WTC11 (cell line): ENCODE data around the gene KCNMA1. TPM values are rescaled to one million over a fixed set of nuclear protein-coding genes. Genes with fewer than 3 reads are reported as not detected.

Experiments used
- ATAC-seq: fragments of 200-7000 bp; cut with Tn5 transposase; 2 replicates; pipeline ENCODE4 v1.10.0; 2021; ENCODE audit warnings: mild to moderate bottlenecking, moderate library complexity
- CTCF ChIA-PET: fragments of 300-600 bp; sonication (Branson Sonifier 250); formaldehyde crosslinking; loops from one replicate; lab custom pipeline; 2021; ENCODE audit warnings: antibody characterized with exemption; lab: Charles Lee
- POLR2A ChIA-PET: fragments of 350-600 bp; sonication (Branson Sonifier 250); formaldehyde crosslinking; loops from one replicate; lab custom pipeline; 2021; ENCODE audit warnings: antibody characterized with exemption; lab: Charles Lee
- DNase-seq: peaks from one replicate; pipeline ENCODE4 v3.0.0; 2021; ENCODE audit warnings: low spot score
- H3K27ac Mint-ChIP-seq: 2 replicates; pipeline ENCODE4 v1.8.0; 2021; ENCODE audit warnings: mixed read lengths
- H3K27me3 Mint-ChIP-seq: 2 replicates; pipeline ENCODE4 v1.8.0; 2021; ENCODE audit warnings: low read depth, mild to moderate bottlenecking, moderate library complexity, mixed read lengths
- H3K36me3 Mint-ChIP-seq: 2 replicates; pipeline ENCODE4 v1.8.0; 2021; ENCODE audit warnings: mixed read lengths
- H3K4me1 Mint-ChIP-seq: 2 replicates; pipeline ENCODE4 v1.8.0; 2022; ENCODE audit warnings: mixed read lengths
- H3K4me3 Mint-ChIP-seq: 2 replicates; pipeline ENCODE4 v1.8.0; 2021; ENCODE audit warnings: mild to moderate bottlenecking, moderate library complexity, mixed read lengths
- H3K9me3 Mint-ChIP-seq: 2 replicates; pipeline ENCODE4 v1.8.0; 2021; ENCODE audit warnings: mixed read lengths
- CBFB ChIP-seq: sonication (generic); formaldehyde crosslinking; IDR thresholded peaks from 2 replicates; pipeline ENCODE4 v1.8.1; 2022; ENCODE audit warnings: mild to moderate bottlenecking, low read depth, missing genetic modification reagents
- ESRRA ChIP-seq: sonication (generic); formaldehyde crosslinking; IDR thresholded peaks from 2 replicates; pipeline ENCODE4 v1.8.1; 2022; ENCODE audit warnings: mild to moderate bottlenecking, missing genetic modification reagents, borderline replicate concordance
- NR3C1 ChIP-seq: sonication (generic); formaldehyde crosslinking; conservative IDR thresholded peaks from 2 replicates; pipeline ENCODE4 v1.8.1; 2023; ENCODE audit warnings: low read depth, mild to moderate bottlenecking, missing genetic modification reagents
- RORB ChIP-seq: fragments of 250-450 bp; sonication (Bioruptor Pico); IDR thresholded peaks from 2 replicates; pipeline ENCODE4 v1.9.0; 2021; ENCODE audit warnings: mild to moderate bottlenecking
- SOX15 ChIP-seq: fragments of 250-450 bp; sonication (Bioruptor Pico); IDR thresholded peaks from 2 replicates; pipeline ENCODE4 v1.9.0; 2021; ENCODE audit warnings: mild to moderate bottlenecking
- TCF7 ChIP-seq: sonication (generic); formaldehyde crosslinking; IDR thresholded peaks from 2 replicates; pipeline ENCODE4 v1.8.0; 2022; ENCODE audit warnings: mild to moderate bottlenecking, low read depth, missing genetic modification reagents, moderate library complexity
- TEAD1 ChIP-seq: sonication (generic); formaldehyde crosslinking; IDR thresholded peaks from 2 replicates; pipeline ENCODE4 v1.8.0; 2022; ENCODE audit warnings: mild to moderate bottlenecking, missing genetic modification reagents
- total RNA-seq: library from RNA; stranded (reverse); gene quantifications from 3 replicates; pipeline ENCODE4 v1.2.3, GENCODE V29; 2021
- TF ChIP-seq, protein P1 (sequence below): fragments of 250-450 bp; sonication (Bioruptor Pico); IDR thresholded peaks from 2 replicates; pipeline ENCODE4 v1.9.0; 2021; ENCODE audit warnings: mild to moderate bottlenecking, borderline replicate concordance
- TF ChIP-seq, protein P2 (sequence below): fragments of 250-450 bp; sonication (Bioruptor Pico); IDR thresholded peaks from 2 replicates; pipeline ENCODE4 v1.9.0; 2021; ENCODE audit warnings: mild to moderate bottlenecking
- TF ChIP-seq, protein P3 (sequence below): sonication (generic); formaldehyde crosslinking; IDR thresholded peaks from 2 replicates; pipeline ENCODE4 v1.8.0; 2023; ENCODE audit warnings: missing genetic modification reagents, mild to moderate bottlenecking, borderline replicate concordance
- TF ChIP-seq, protein P4 (sequence below): sonication (generic); formaldehyde crosslinking; IDR thresholded peaks from 2 replicates; pipeline ENCODE4 v1.8.1; 2022; ENCODE audit warnings: low read depth, missing genetic modification reagents, borderline replicate concordance
- TF ChIP-seq, protein P5 (sequence below): fragments of 200-600 bp; IDR thresholded peaks from 2 replicates; pipeline ENCODE4 v1.8.0; 2022; ENCODE audit warnings: antibody characterized with exemption
- TF ChIP-seq, protein P6 (sequence below): fragments of 250-450 bp; sonication (Bioruptor Pico); IDR thresholded peaks from 2 replicates; pipeline ENCODE4 v2.1.2; 2022; ENCODE audit warnings: mild to moderate bottlenecking, moderate library complexity
- TF ChIP-seq, protein P7 (sequence below): sonication (generic); formaldehyde crosslinking; IDR thresholded peaks from 2 replicates; pipeline ENCODE4 v1.8.1; 2022; ENCODE audit warnings: low read depth, mild to moderate bottlenecking, moderate library complexity, missing genetic modification reagents, borderline replicate concordance
- TF ChIP-seq, protein P8 (sequence below): sonication (generic); formaldehyde crosslinking; IDR thresholded peaks from 2 replicates; pipeline ENCODE4 v1.8.0; 2022; ENCODE audit warnings: mild to moderate bottlenecking, missing genetic modification reagents

Gene KCNMA1
- total RNA-seq, 1 experiment from 2014 or later = 7.3 TPM

DNA sequence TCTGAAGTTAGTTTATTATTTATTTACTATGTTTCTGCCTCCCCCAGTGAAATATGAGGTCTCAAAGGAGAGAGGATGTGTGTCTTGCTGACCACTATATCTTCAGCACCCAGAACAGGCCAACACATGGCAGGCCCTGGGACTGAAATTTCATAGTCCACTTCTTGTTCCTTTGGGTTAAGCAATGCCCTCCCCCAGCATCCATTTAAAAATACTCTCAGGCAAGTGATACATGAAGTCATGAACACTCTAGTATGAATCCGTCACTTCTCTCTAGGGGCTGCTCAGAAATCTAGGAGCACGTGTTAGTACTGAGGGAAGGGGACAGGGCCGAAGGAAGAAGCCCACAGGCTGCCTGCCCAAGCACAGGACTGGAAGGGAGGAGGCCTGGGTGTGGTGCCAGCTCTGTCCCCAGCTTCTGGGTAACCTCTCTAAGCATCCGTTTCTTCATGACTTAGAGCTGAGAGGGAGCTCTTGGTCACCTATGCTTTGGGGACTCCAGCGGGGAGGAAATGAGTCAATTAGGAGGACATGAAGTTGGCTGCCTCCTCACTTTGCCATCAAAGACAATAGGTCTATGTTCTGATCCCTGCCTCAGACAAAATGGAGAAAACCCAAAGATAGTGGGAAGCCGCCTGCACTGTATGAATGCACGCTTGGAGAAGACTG, 119.2 kb downstream of the KCNMA1 start (continued):
- TF ChIP-seq, protein P1, sequence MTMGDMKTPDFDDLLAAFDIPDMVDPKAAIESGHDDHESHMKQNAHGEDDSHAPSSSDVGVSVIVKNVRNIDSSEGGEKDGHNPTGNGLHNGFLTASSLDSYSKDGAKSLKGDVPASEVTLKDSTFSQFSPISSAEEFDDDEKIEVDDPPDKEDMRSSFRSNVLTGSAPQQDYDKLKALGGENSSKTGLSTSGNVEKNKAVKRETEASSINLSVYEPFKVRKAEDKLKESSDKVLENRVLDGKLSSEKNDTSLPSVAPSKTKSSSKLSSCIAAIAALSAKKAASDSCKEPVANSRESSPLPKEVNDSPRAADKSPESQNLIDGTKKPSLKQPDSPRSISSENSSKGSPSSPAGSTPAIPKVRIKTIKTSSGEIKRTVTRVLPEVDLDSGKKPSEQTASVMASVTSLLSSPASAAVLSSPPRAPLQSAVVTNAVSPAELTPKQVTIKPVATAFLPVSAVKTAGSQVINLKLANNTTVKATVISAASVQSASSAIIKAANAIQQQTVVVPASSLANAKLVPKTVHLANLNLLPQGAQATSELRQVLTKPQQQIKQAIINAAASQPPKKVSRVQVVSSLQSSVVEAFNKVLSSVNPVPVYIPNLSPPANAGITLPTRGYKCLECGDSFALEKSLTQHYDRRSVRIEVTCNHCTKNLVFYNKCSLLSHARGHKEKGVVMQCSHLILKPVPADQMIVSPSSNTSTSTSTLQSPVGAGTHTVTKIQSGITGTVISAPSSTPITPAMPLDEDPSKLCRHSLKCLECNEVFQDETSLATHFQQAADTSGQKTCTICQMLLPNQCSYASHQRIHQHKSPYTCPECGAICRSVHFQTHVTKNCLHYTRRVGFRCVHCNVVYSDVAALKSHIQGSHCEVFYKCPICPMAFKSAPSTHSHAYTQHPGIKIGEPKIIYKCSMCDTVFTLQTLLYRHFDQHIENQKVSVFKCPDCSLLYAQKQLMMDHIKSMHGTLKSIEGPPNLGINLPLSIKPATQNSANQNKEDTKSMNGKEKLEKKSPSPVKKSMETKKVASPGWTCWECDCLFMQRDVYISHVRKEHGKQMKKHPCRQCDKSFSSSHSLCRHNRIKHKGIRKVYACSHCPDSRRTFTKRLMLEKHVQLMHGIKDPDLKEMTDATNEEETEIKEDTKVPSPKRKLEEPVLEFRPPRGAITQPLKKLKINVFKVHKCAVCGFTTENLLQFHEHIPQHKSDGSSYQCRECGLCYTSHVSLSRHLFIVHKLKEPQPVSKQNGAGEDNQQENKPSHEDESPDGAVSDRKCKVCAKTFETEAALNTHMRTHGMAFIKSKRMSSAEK (CRISPR knock-in tag) = no peak
- TF ChIP-seq, protein P2, sequence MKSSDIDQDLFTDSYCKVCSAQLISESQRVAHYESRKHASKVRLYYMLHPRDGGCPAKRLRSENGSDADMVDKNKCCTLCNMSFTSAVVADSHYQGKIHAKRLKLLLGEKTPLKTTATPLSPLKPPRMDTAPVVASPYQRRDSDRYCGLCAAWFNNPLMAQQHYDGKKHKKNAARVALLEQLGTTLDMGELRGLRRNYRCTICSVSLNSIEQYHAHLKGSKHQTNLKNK (CRISPR knock-in tag) = no peak
- TF ChIP-seq, protein P3, sequence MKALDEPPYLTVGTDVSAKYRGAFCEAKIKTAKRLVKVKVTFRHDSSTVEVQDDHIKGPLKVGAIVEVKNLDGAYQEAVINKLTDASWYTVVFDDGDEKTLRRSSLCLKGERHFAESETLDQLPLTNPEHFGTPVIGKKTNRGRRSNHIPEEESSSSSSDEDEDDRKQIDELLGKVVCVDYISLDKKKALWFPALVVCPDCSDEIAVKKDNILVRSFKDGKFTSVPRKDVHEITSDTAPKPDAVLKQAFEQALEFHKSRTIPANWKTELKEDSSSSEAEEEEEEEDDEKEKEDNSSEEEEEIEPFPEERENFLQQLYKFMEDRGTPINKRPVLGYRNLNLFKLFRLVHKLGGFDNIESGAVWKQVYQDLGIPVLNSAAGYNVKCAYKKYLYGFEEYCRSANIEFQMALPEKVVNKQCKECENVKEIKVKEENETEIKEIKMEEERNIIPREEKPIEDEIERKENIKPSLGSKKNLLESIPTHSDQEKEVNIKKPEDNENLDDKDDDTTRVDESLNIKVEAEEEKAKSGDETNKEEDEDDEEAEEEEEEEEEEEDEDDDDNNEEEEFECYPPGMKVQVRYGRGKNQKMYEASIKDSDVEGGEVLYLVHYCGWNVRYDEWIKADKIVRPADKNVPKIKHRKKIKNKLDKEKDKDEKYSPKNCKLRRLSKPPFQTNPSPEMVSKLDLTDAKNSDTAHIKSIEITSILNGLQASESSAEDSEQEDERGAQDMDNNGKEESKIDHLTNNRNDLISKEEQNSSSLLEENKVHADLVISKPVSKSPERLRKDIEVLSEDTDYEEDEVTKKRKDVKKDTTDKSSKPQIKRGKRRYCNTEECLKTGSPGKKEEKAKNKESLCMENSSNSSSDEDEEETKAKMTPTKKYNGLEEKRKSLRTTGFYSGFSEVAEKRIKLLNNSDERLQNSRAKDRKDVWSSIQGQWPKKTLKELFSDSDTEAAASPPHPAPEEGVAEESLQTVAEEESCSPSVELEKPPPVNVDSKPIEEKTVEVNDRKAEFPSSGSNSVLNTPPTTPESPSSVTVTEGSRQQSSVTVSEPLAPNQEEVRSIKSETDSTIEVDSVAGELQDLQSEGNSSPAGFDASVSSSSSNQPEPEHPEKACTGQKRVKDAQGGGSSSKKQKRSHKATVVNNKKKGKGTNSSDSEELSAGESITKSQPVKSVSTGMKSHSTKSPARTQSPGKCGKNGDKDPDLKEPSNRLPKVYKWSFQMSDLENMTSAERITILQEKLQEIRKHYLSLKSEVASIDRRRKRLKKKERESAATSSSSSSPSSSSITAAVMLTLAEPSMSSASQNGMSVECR = no peak
- TF ChIP-seq, protein P4, sequence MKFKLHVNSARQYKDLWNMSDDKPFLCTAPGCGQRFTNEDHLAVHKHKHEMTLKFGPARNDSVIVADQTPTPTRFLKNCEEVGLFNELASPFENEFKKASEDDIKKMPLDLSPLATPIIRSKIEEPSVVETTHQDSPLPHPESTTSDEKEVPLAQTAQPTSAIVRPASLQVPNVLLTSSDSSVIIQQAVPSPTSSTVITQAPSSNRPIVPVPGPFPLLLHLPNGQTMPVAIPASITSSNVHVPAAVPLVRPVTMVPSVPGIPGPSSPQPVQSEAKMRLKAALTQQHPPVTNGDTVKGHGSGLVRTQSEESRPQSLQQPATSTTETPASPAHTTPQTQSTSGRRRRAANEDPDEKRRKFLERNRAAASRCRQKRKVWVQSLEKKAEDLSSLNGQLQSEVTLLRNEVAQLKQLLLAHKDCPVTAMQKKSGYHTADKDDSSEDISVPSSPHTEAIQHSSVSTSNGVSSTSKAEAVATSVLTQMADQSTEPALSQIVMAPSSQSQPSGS = no peak

DNA sequence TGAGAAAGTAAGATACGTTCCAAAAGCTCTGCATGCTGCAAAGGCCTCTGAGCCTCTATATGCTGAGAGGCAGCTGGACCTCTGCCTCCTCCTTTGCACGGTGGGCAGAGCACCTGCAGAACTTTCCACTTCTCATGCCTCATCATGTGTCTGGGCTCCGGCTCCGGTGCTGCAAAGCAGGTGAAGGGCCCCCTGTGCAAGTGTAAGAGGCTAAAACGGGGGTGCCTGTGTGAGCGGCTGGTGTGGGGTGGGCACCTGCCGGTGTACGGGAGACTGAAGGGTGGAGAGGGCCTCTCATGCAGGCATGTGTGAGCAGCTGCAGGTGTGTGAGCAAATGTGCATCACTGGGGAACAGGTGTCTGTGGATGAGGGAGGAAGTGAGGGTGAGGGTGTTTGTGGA, 121.0 kb downstream of the KCNMA1 start:
- no peak for DNase-seq
- Mint-ChIP-seq H3K27me3 (no peaks in the 10 kb centered on the region), H3K36me3 (peaks cover 8% of the 10 kb centered on the region), H3K9me3 (peaks cover 22% of the 10 kb centered on the region), H3K27ac (no peak overlapping the region), H3K4me1 (peaks cover 17% of the 10 kb centered on the region), H3K4me3 (no peak overlapping the region)
- CTCF ChIA-PET = no interaction called here
- no peak for ATAC-seq
- TF ChIP-seq CBFB (no peak), TEAD1 (CRISPR knock-in tag) (no peak), TCF7 (no peak), NR3C1 (no peak), RORB (CRISPR knock-in tag) (no peak), SOX15 (CRISPR knock-in tag) (no peak), ESRRA (CRISPR knock-in tag) (no peak)
- TF ChIP-seq, protein P5, sequence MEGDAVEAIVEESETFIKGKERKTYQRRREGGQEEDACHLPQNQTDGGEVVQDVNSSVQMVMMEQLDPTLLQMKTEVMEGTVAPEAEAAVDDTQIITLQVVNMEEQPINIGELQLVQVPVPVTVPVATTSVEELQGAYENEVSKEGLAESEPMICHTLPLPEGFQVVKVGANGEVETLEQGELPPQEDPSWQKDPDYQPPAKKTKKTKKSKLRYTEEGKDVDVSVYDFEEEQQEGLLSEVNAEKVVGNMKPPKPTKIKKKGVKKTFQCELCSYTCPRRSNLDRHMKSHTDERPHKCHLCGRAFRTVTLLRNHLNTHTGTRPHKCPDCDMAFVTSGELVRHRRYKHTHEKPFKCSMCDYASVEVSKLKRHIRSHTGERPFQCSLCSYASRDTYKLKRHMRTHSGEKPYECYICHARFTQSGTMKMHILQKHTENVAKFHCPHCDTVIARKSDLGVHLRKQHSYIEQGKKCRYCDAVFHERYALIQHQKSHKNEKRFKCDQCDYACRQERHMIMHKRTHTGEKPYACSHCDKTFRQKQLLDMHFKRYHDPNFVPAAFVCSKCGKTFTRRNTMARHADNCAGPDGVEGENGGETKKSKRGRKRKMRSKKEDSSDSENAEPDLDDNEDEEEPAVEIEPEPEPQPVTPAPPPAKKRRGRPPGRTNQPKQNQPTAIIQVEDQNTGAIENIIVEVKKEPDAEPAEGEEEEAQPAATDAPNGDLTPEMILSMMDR = no peak
- TF ChIP-seq, protein P6, sequence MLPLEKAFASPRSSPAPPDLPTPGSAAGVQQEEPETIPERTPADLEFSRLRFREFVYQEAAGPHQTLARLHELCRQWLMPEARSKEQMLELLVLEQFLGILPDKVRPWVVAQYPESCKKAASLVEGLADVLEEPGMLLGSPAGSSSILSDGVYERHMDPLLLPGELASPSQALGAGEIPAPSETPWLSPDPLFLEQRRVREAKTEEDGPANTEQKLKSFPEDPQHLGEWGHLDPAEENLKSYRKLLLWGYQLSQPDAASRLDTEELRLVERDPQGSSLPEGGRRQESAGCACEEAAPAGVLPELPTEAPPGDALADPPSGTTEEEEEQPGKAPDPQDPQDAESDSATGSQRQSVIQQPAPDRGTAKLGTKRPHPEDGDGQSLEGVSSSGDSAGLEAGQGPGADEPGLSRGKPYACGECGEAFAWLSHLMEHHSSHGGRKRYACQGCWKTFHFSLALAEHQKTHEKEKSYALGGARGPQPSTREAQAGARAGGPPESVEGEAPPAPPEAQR = no peak
- TF ChIP-seq, protein P7, sequence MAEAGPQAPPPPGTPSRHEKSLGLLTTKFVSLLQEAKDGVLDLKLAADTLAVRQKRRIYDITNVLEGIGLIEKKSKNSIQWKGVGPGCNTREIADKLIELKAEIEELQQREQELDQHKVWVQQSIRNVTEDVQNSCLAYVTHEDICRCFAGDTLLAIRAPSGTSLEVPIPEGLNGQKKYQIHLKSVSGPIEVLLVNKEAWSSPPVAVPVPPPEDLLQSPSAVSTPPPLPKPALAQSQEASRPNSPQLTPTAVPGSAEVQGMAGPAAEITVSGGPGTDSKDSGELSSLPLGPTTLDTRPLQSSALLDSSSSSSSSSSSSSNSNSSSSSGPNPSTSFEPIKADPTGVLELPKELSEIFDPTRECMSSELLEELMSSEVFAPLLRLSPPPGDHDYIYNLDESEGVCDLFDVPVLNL (CRISPR knock-in tag) = no peak
- TF ChIP-seq, protein P8, sequence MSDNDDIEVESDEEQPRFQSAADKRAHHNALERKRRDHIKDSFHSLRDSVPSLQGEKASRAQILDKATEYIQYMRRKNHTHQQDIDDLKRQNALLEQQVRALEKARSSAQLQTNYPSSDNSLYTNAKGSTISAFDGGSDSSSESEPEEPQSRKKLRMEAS (CRISPR knock-in tag) = no peak
- POLR2A ChIA-PET = no interaction called here
